Ovary (tissue), 3 donors: ENCODE results near the gene NPSR1.

Experiments used
- CTCF ChIP-seq, 3 donors: fragments of 450-650 bp in 2 of 3; fragments of 200-600 bp in 1 of 3; IDR thresholded peaks; one replicate each; pipeline versions ENCODE4 v1.5.1 to v1.8.0; 2016 to 2022; ENCODE audit warnings: antibody characterized with exemption in 3 of 3, mild to moderate bottlenecking in 1 of 3
- EP300 ChIP-seq: sonication (generic); formaldehyde crosslinking; IDR thresholded peaks from one replicate; pipeline ENCODE4 v1.6.1; 2017; ENCODE audit warnings: antibody characterized with exemption
- POLR2A ChIP-seq: fragments of 450-650 bp; IDR thresholded peaks from one replicate; pipeline ENCODE4 v1.6.1; 2017; ENCODE audit warnings: antibody characterized with exemption, mild to moderate bottlenecking, moderate library complexity
- donor health status: DM: no; HTN: no; CAD: no.

- no peak for TF ChIP-seq CTCF (IDR thresholded peaks at IDR 0.05)
- TF ChIP-seq EP300 = no peak
- TF ChIP-seq POLR2A = no peak
Observed at GRCh38 chr7:34756691-34757090, 98.7 kb downstream of the NPSR1 start.
